ENCODE data around the gene MFSD2B.

- TF ChIP-seq CTCF (IDR thresholded peaks at IDR 0.05; ENCODE audit: poor library complexity, severe bottlenecking): no peak
- no peak for TF ChIP-seq RAD21 (conservative IDR thresholded peaks at IDR 0.05)
- no peak for TF ChIP-seq SMC3 (conservative IDR thresholded peaks at IDR 0.05; ENCODE audit: poor library complexity)
- TF ChIP-seq EP300 (conservative IDR thresholded peaks at IDR 0.05; ENCODE audit: poor library complexity, severe bottlenecking): no peak
- TF ChIP-seq EZH2 (IDR thresholded peaks at IDR 0.05; ENCODE audit: borderline replicate concordance, insufficient read depth, low read length, poor library complexity, severe bottlenecking): no peak
- TF ChIP-seq MXI1 (conservative IDR thresholded peaks at IDR 0.05; ENCODE audit: poor library complexity, severe bottlenecking): no peak
- no peak for TF ChIP-seq TAF1 (IDR thresholded peaks at IDR 0.05; ENCODE audit: low read depth)
- TF ChIP-seq POLR2AphosphoS5 (IDR thresholded peaks at IDR 0.05): no peak
- no peak for TF ChIP-seq REST (IDR thresholded peaks at IDR 0.05; ENCODE audit: borderline replicate concordance)
Measured at GRCh38 chr2:23993736-23994269, 16.1 kb upstream of the MFSD2B start.
